Testis (tissue), 2 donors: ENCODE measurements around the gene DYRK1A.

ENCODE experiments used
- CTCF ChIP-seq, 3 experiments: fragments of 450-650 bp in 2 of 3; fragments of 200-600 bp in 1 of 3; sonication (generic) in 1 of 3; IDR thresholded peaks; one replicate each; pipeline ENCODE4 v1.5.1; 2016 to 2019; ENCODE audit warnings: antibody characterized with exemption in 3 of 3, mild to moderate bottlenecking in 2 of 3, moderate library complexity in 1 of 3
- POLR2A ChIP-seq: fragments of 450-650 bp; IDR thresholded peaks from one replicate; pipeline ENCODE4 v1.6.1; 2017; ENCODE audit warnings: antibody characterized with exemption, mild to moderate bottlenecking, moderate library complexity

GRCh38 chr21:37546949-37547614 lies 180.5 kb downstream of the DYRK1A start:
- no peak for TF ChIP-seq CTCF (IDR thresholded peaks at IDR 0.05)
- TF ChIP-seq POLR2A, result no peak
